Muscle of leg (tissue), 11 donors: ENCODE measurements around the gene KIF6. TPM values are rescaled to one million over a fixed set of nuclear protein-coding genes. Genes with fewer than 3 reads are reported as not detected.
A peak's percentile ranks its signal among the peaks of the same experiment; 100 is the strongest.

Experiments
- DNase-seq: peaks from one replicate; pipeline ENCODE4 v3.0.0; 2013
- H3K27ac ChIP-seq: one replicate; pipeline ENCODE4 v1.5.1; 2013; ENCODE audit warnings: mild to moderate bottlenecking, low read length, control low read depth
- H3K27me3 ChIP-seq: one replicate; pipeline ENCODE4 v1.6.1; 2013; ENCODE audit warnings: low read length; ENCODE audit not compliant: control insufficient read depth, insufficient read depth
- H3K36me3 ChIP-seq: one replicate; pipeline ENCODE4 v1.6.1; 2013; ENCODE audit warnings: low read length; ENCODE audit not compliant: control insufficient read depth, insufficient read depth
- H3K4me1 ChIP-seq: one replicate; pipeline ENCODE4 v1.6.1; 2013; ENCODE audit warnings: low read length; ENCODE audit not compliant: control insufficient read depth, insufficient read depth
- H3K4me3 ChIP-seq: one replicate; pipeline ENCODE4 v1.5.1; 2013; ENCODE audit warnings: low read length, control low read depth
- H3K9me3 ChIP-seq: replicated peaks from 2 replicates; pipeline ENCODE4 v1.6.1; 2013; ENCODE audit warnings: low read depth, low read length; ENCODE audit not compliant: control insufficient read depth
- WGBS: methylation state at CpG from one replicate; pipeline ENCODE4 v1.1.5; 2013; ENCODE audit warnings: missing lambda C conversion rate; ENCODE audit not compliant: insufficient coverage; 5-methylcytosine and 5-hydroxymethylcytosine counted together
- polyA plus RNA-seq, 8 donors: library from polyadenylated mRNA; unstranded; fragments of 120-200 nt; gene quantifications; one replicate each; pipeline versions ENCODE4 v1.2.1 to v1.2.3, GENCODE V29; 2013; ENCODE audit warnings: inconsistent platforms in 1 of 8, low replicate concordance in 1 of 8; ENCODE audit not compliant: insufficient read length in 8 of 8, insufficient read depth in 1 of 8
- total RNA-seq: library from RNA; stranded (reverse); fragments of 120-200 nt; gene quantifications from one replicate; pipeline ENCODE4 v1.2.4, GENCODE V29; 2013

The KIF6 gene
- total and polyA plus RNA-seq, 9 donors = 0.61 to 1.4 (median 1.1) TPM

DNA sequence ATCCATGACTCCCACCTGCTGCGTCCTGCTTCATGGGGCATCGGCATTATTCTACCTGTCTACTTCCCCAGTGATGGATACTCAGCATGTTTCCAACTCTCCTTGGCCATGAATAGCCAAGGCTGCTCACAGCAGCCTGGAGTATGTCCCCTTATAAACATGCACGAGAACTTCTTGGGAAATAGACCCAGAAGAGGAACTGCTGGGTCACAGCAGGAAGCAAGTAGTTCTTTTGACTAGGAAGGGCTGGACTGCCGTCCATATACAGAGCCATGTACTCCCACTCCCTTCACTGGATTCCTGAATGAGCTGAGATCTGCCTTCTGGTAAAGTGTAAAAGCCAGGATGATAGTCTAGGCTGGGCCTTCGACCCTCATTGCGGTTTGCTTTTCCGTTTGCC is 296.4 kb downstream of the KIF6 start:
- H3K27ac ChIP-seq = no peak overlapping the region
- no peak for DNase-seq
- H3K27me3 ChIP-seq = no peaks in the 10 kb centered on the region
- no peaks in the 10 kb centered on the region for H3K36me3 ChIP-seq
- WGBS = 91% methylated on average over 6 of the region's 7 CpGs
- no peaks in the 10 kb centered on the region for H3K9me3 ChIP-seq
- H3K4me1 ChIP-seq = peaks cover 31% of the 10 kb centered on the region
- H3K4me3 ChIP-seq = no peak overlapping the region

DNA sequence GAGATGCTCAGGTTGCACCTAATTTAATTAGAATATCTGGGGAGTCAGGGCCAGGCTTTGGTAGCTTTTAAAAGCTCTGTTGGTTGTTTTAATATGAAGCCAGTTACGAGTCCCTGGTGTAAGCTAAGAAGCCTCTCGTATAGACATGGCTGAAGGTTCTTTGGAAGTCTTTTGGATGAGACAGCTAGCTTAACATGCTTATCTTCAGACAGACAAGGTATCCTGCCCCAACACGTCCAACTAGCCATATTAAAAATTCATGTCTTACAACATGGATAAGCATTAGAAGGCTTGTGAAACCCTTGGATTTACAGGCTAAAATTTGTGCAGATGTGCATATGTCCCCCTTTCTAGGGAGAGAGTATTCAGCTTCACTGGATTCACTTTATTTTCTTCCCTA is 297.1 kb downstream of the KIF6 start:
- Histone ChIP-seq H3K4me3 (no peak overlapping the region), H3K36me3 (no peaks in the 10 kb centered on the region), H3K4me1 (peaks cover 31% of the 10 kb centered on the region), H3K9me3 (no peaks in the 10 kb centered on the region), H3K27me3 (no peaks in the 10 kb centered on the region), H3K27ac (no peak overlapping the region)
- DNase-seq = no peak
- WGBS = no CpG with 5 or more reads among the region's 3 CpGs

DNA sequence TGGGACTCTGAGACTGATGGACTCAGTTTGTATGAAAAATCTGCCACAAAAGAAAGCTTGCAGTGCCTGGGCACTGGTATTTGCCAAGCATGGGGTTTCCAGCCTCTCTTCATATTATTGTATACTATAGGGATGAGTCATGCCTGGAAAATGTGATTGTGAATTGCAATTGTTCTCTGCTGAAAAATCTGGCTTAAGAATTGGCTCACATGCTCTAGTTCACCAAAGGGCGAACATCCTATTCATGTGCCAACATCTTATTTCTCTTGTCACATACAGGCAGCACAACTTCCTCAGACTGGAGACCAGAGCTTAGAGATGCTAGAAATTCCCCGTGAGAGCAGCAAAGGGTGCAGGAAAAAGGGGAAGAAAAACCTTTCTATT is 299.1 kb downstream of the KIF6 start:
- DNase-seq = peak; percentile 66
- H3K36me3 ChIP-seq = no peaks in the 10 kb centered on the region
- H3K9me3 ChIP-seq = no peaks in the 10 kb centered on the region
- H3K27ac ChIP-seq = no peak overlapping the region
- no peak overlapping the region for H3K4me3 ChIP-seq
- H3K4me1 ChIP-seq = peaks cover 24% of the 10 kb centered on the region
- no peaks in the 10 kb centered on the region for H3K27me3 ChIP-seq
- WGBS = no CpG with 5 or more reads among the region's 2 CpGs

DNA sequence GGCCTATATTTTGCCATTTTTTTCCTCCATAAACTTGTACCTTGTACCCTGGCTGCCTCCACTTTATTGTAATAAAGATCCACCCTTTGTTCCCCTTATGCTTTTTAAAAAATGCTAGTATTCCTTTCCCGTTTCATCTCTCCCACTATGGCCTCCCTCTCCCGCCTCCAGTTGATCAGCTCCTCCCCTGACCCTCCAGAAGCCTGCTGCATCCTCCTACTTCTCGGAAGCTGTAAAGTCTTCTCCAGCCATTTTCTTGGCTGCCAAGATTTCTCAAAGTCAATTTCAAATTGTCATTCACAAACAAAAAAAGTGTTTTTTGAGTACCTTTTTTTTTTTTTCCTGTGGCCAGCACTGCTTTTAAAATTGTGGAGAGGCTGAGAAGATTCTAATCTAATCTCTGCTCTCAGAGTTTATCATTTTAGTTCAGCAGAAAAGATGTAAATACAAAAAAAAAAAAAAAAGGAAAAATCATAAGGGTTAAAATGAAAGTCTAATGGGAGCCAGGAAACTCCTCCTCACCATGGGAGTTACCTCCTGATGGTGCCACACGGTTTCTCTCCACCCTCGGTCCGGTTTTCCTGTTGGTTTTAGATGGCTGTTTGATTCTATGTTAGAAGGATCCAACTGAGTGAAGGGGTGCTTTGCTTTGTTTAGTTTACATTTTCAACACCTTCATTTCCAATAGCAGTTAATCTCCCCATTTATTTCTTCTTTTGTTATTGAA is 299.7 kb downstream of the KIF6 start:
- Histone ChIP-seq H3K27ac (no peak overlapping the region), H3K36me3 (no peaks in the 10 kb centered on the region), H3K27me3 (no peaks in the 10 kb centered on the region), H3K4me1 (peaks cover 19% of the 10 kb centered on the region), H3K9me3 (no peaks in the 10 kb centered on the region), H3K4me3 (no peak overlapping the region)
- 72% methylated on average over 3 of the region's 6 CpGs for WGBS
- DNase-seq = no peak

DNA sequence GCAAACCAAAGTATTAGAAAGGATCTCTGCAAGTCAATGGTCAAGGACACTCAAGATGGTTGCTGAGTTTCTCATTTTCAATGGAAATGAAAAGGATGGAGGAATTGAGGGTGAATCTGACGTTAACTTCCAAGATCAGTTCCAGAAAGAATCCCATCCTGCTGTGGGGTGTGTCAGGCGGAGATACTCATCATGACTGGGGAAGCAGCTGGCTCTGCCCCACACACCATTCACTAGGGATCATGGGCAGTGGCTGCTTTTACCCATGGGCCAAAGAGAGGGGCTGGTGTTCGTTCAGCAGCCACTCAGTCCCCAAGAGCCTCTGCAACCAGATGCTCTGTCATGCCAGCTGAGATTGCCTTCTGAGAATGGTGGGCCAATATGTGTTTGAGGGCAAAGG is 300.4 kb downstream of the KIF6 start:
- H3K4me1 ChIP-seq = peaks cover 14% of the 10 kb centered on the region
- no peaks in the 10 kb centered on the region for H3K36me3 ChIP-seq
- no peak overlapping the region for H3K4me3 ChIP-seq
- DNase-seq = no peak
- H3K9me3 ChIP-seq = no peaks in the 10 kb centered on the region
- no peak overlapping the region for H3K27ac ChIP-seq
- no peaks in the 10 kb centered on the region for H3K27me3 ChIP-seq
- no CpG with 5 or more reads among the region's 3 CpGs for WGBS

DNA sequence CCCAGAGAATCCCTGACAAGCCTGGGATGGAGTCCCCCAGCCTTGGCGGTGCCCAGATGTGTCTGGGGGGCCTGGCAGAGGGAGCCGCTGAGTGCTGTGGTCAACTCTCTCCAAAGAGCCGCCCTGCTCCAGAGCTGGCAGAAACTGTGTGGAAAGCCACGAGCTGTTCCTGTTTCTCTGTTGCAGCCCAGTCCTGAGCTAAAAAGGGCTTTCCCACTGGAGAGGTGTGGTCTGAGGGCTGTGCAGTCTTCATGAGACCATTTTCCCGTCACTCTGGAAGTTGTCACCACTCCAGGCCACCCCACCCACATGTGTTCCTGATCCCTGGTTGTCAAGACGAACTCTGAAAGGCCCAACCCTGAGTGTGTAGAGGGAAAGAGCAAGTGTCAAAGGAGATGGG is 303.0 kb downstream of the KIF6 start:
- H3K27ac ChIP-seq = no peak overlapping the region
- H3K27me3 ChIP-seq = no peaks in the 10 kb centered on the region
- peaks cover 9% of the 10 kb centered on the region for H3K4me1 ChIP-seq
- no peaks in the 10 kb centered on the region for H3K36me3 ChIP-seq
- no peaks in the 10 kb centered on the region for H3K9me3 ChIP-seq
- peak; percentile 77 for DNase-seq
- H3K4me3 ChIP-seq = no peak overlapping the region
- WGBS = 66% methylated on average over 4 of the region's 6 CpGs

DNA sequence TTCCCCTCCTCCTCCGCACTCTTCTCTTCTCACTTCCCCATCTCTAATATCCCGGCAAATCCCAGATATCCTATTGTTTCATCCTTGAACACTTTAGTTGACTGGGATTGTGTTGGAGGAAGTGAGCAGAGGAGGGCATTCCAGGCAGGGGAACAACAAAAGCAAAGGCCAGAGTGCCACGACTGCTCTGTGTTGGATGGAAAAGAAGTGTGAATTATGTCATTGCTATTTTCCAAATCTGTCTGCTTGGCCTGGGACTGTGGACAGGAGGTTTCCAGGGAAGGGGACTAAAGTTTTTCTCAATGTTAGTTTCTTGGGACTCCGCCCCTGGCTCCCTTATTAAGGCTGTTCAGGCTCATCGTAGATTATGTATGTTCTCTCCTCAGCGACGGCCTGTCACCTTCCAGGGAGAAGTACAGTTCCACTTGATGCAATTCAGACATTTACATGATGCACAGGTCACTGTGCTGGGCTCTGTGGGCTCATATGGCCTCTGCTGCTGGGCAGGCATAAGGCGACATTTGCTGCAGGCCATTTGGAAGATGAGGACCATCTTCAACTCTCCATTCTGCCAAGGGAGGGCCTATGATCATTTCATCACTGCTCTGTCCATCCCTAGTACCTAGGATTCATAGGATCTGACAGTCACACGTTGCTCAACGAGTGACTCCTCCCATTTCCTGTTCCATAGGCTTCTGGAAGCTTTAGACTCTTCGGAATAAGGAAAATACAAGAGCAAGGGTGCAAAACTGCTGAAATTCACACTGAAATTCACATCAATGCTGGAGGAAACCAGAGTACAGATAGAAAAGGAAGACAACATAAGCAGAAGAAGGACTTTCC is 303.6 kb downstream of the KIF6 start:
- no peaks in the 10 kb centered on the region for H3K27me3 ChIP-seq
- no peaks in the 10 kb centered on the region for H3K9me3 ChIP-seq
- no peaks in the 10 kb centered on the region for H3K36me3 ChIP-seq
- peak overlapping the region; percentile 52 for H3K27ac ChIP-seq
- H3K4me3 ChIP-seq = no peak overlapping the region
- DNase-seq = peak; percentile 53
- 85% methylated on average over 6 of the region's 11 CpGs for WGBS
- peaks cover 12% of the 10 kb centered on the region for H3K4me1 ChIP-seq

DNA sequence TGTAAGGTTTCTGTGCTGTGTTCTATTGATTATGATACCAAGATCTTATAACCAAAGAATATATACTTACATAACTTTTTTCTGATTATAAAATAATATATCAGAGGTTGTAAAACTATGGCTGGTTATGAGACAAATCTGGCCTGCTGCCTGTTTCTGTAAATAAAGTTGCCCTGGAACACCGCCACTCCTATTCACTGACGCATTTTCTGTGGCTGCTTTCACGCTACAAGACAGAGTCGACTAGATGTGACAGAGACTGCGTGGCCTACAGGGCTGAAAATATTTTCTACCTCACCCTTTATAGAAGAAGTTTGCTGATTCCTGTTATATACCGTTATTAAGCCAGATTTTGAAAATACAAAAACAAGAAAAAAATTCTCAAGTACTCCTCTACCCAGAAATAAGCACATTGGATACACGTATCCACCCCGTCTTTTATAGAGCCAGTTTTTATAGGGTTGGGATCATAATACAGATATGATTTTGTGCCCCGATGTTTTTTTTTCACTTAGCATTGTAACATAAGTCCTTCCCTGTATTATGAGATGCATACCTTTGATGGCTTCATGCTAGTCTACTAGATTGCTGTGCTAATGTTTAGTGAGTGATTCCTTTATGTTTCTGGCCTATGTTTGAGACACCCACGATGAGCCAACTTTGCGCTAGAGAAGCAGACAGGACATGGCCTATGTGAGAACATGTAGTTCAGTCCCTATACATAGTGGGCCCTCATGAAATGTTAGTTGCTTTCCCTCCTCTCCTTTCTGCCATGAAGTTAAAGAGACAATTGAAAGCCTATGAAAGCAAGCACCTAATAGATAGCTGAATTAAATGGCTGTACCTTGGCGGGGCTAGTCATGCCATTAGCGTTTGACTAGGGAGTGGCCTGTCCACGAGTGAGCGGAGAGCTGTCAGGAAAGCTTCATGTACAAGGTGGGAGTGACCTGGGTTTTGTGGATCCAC is 304.6 kb downstream of the KIF6 start:
- peak; percentile 68 for DNase-seq
- Histone ChIP-seq H3K27ac (peak overlapping the region; percentile 37), H3K9me3 (no peaks in the 10 kb centered on the region), H3K4me1 (peaks cover 10% of the 10 kb centered on the region), H3K27me3 (no peaks in the 10 kb centered on the region), H3K36me3 (no peaks in the 10 kb centered on the region), H3K4me3 (no peak overlapping the region)
- WGBS = 83% methylated on average over 2 of the region's 15 CpGs

DNA sequence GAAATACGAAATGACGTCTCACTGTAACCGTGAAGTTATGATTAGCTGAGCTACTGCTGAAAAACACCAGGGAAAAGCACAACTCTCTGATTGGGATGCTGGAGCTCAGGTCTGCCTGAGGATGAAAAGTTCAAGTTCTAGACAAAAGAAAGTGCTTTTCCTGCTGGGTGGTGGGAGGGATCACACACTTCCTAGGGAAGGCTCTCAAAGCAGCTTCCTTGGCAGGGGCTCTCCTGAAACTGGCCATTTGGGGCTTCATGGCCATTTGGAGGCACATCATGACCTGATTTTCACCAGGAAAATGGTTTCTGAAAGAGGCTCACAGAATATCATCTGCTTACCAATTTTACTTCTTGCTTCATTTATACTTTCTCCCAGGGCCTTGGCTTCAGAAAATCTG is 305.6 kb downstream of the KIF6 start:
- Histone ChIP-seq H3K4me1 (peaks cover 8% of the 10 kb centered on the region), H3K27me3 (no peaks in the 10 kb centered on the region), H3K27ac (no peak overlapping the region), H3K36me3 (no peaks in the 10 kb centered on the region), H3K4me3 (no peak overlapping the region), H3K9me3 (no peaks in the 10 kb centered on the region)
- 0% methylated on average over 1 of the region's 3 CpGs for WGBS
- peak; percentile 74 for DNase-seq

DNA sequence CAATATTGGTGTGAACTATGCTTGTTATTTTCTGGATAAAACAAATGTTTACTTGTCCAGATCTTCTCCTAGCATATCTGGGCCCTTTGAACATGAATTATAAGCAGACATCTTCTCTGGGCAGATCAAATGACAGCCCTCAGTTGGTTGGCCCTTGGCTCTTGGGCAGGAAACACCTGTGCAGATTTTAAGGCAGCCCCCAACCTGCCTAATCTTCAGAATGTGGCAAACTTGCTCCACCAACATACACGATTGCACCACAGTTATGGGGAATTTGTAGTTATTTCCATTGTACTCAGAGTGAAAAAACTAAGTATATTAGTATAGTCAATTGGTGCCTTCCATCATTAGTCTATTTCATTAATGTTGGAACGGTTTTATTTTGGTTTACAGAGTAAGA is 307.8 kb downstream of the KIF6 start:
- Histone ChIP-seq H3K36me3 (no peaks in the 10 kb centered on the region), H3K27me3 (no peaks in the 10 kb centered on the region), H3K4me3 (no peak overlapping the region), H3K27ac (no peak overlapping the region), H3K4me1 (peaks cover 6% of the 10 kb centered on the region), H3K9me3 (no peaks in the 10 kb centered on the region)
- WGBS = no CpG with 5 or more reads among the region's 2 CpGs
- DNase-seq = no peak
